A549 (cell line): ENCODE results near the gene SUPT5H. TPM values are rescaled to one million over a fixed set of nuclear protein-coding genes. Genes with fewer than 3 reads are reported as not detected.
"Not testable (repeated sequence)": the region's sequence is repeated elsewhere in the genome, so short reads cannot be mapped to it uniquely, and the experiment has no call there.

Experiments
- ATAC-seq, 2 experiments: fragments of 200-7000 bp in 1 of 2; fragments of >200 bp in 1 of 2; cut with Nextera tagmentation in 1 of 2; cut with Tn5 transposase in 1 of 2; 3 replicates each; pipeline versions ENCODE4 v1.8.0 to v1.9.1; 2018 to 2020; ENCODE audit warnings: mild to moderate bottlenecking in 1 of 2, moderate library complexity in 1 of 2
- CTCF ChIA-PET: fragments of 300-600 bp; sonication (Branson Sonifier 250); formaldehyde crosslinking; extraction: SDS; loops from one replicate; lab custom pipeline; 2021; ENCODE audit warnings: antibody characterized with exemption, inconsistent platforms; lab: Yijun Ruan, JAX
- POLR2A ChIA-PET: fragments of 350-600 bp; formaldehyde crosslinking; extraction: SDS; loops from one replicate; lab custom pipeline; 2021; ENCODE audit warnings: antibody characterized with exemption, inconsistent platforms; lab: Yijun Ruan, JAX
- DNase-seq, 2 experiments: peaks; one replicate each; pipeline versions ENCODE4 v3.0.0 to v3.0.0-alpha.2; 2011 to 2016; ENCODE audit warnings: low read depth in 1 of 2, low spot score in 1 of 2
- FAIRE-seq: peaks from 2 replicates; lab custom pipeline; 2011; peaks lifted over from hg19 to GRCh38; lab: Jason Lieb, UNC
- H3K27ac ChIP-seq, 2 experiments: fragments of >200 bp; sonication (Bioruptor Twin); formaldehyde crosslinking; 3 replicates each; pipeline ENCODE4 v1.5.1; 2016 to 2017
- H3K4me1 ChIP-seq: fragments of >200 bp; sonication (Bioruptor Twin); formaldehyde crosslinking; 3 replicates; pipeline ENCODE4 v1.6.1; 2016
- H3K4me2 ChIP-seq: fragments of >200 bp; sonication (Bioruptor Twin); formaldehyde crosslinking; 3 replicates; pipeline ENCODE4 v1.6.1; 2016
- H3K4me3 ChIP-seq: fragments of >200 bp; sonication (Bioruptor Twin); formaldehyde crosslinking; 3 replicates; pipeline ENCODE4 v1.5.1; 2016
- H3K9me3 ChIP-seq: fragments of >200 bp; sonication (Bioruptor Twin); formaldehyde crosslinking; 3 replicates; pipeline ENCODE4 v1.6.1; 2016
- EHF ChIP-seq: fragments of 250-450 bp; sonication (Bioruptor Pico); IDR thresholded peaks from 2 replicates; pipeline ENCODE4 v1.5.0; 2020; ENCODE audit warnings: mild to moderate bottlenecking
- FOSB ChIP-seq: fragments of 250-450 bp; sonication (Bioruptor Pico); IDR thresholded peaks from 2 replicates; pipeline ENCODE4 v1.5.0; 2020; ENCODE audit warnings: mild to moderate bottlenecking, moderate library complexity
- GATA3 ChIP-seq: IDR thresholded peaks from 2 replicates; pipeline ENCODE4 v1.6.1; 2012; ENCODE audit warnings: borderline replicate concordance
- HOXB13 ChIP-seq: fragments of 250-450 bp; sonication (Bioruptor Pico); IDR thresholded peaks from 2 replicates; pipeline ENCODE4 v1.5.0; 2020; ENCODE audit warnings: low read depth, mild to moderate bottlenecking, moderate library complexity
- MAZ ChIP-seq: fragments of 150-350 bp; IDR thresholded peaks from 2 replicates; pipeline ENCODE4 v1.6.1; 2014; ENCODE audit warnings: antibody characterized with exemption, low read depth, low read length, borderline replicate concordance
- PBX3 ChIP-seq: IDR thresholded peaks from 2 replicates; pipeline ENCODE4 v1.6.1; 2012
- POLR2A ChIP-seq: IDR thresholded peaks from 2 replicates; pipeline ENCODE4 v1.6.1; 2012; ENCODE audit warnings: mild to moderate bottlenecking, low read length
- POLR2AphosphoS2 ChIP-seq: conservative IDR thresholded peaks from 2 replicates; pipeline ENCODE4 v1.6.1; 2012; ENCODE audit warnings: low read length, improper control_type of control experiment, inconsistent platforms
- RCOR1 ChIP-seq: fragments of 150-350 bp; IDR thresholded peaks from 2 replicates; pipeline ENCODE4 v1.6.1; 2014; ENCODE audit warnings: antibody characterized with exemption, low read length, low read depth
- REST ChIP-seq: fragments of 200-600 bp; sonication (generic); IDR thresholded peaks from 2 replicates; pipeline ENCODE4 v1.6.1; 2016; ENCODE audit warnings: antibody characterized with exemption, mild to moderate bottlenecking, moderate library complexity
- SMC3 ChIP-seq: fragments of >200 bp; sonication (Bioruptor Twin); formaldehyde crosslinking; IDR thresholded peaks from 3 replicates; pipeline ENCODE4 v1.6.1; 2018; ENCODE audit warnings: inconsistent platforms
- SREBF2 ChIP-seq: fragments of 450-650 bp; IDR thresholded peaks from 2 replicates; pipeline ENCODE4 v1.6.1; 2014; ENCODE audit warnings: mild to moderate bottlenecking, moderate library complexity
- USF2 ChIP-seq: fragments of 450-650 bp; IDR thresholded peaks from 2 replicates; pipeline ENCODE4 v1.6.1; 2014; ENCODE audit warnings: antibody characterized with exemption
- WGBS: methylation state at CpG from one replicate; pipeline ENCODE4 v1.1.6; 2017; ENCODE audit errors: missing lambda C conversion rate; 5-methylcytosine and 5-hydroxymethylcytosine counted together
- polyA plus RNA-seq, 4 experiments: library from polyadenylated mRNA; depleted of rRNA in 3 of 4; stranded (reverse); fragments of >200 nt; fragmentation: RNase III in 1 of 4; extraction: RNeasy Plus Mini Kit Qiagen cat#74134 plus additional on column Dnase treatment in 1 of 4; gene quantifications; 2 replicates in 3 of 4; 3 replicates in 1 of 4; pipeline ENCODE4 v1.2.3, GENCODE V29; 2011 to 2017
- TF ChIP-seq, protein P1 (sequence below): fragments of 250-450 bp; sonication (Bioruptor Pico); IDR thresholded peaks from 2 replicates; pipeline ENCODE4 v1.5.0; 2020; ENCODE audit warnings: low read depth, mild to moderate bottlenecking, moderate library complexity
- TF ChIP-seq, protein P2 (sequence below): fragments of >200 bp; sonication (Bioruptor Twin); formaldehyde crosslinking; IDR thresholded peaks from 3 replicates; pipeline ENCODE4 v1.6.1; 2016

Gene SUPT5H
- polyA plus RNA-seq, 2 of the 4 experiments (the other 2 are of a cell fraction), result 186 to 222 TPM

GRCh38 chr19:39475748-39476147 lies 30.4 kb downstream of the SUPT5H start:
- WGBS, result 94% methylated on average over 2 of the region's 2 CpGs
- no peak for FAIRE-seq
- Histone ChIP-seq H3K4me2 (no peak overlapping the region), H3K4me3 (no peak overlapping the region), H3K27ac (no peak overlapping the region), H3K9me3 (no peaks in the 10 kb centered on the region), H3K4me1 (peaks cover 5% of the 10 kb centered on the region; the same call in 2 of the 3 replicates)
- CTCF ChIA-PET, result interaction anchor here (0.6 to 21.9 kb wide), 20 partner anchors 10 to 1229 kb away, joined by 3 to 305 read pairs (median 16); partner anchors contain the start of genes DLL3, EID2, EID2B and PLEKHG2
- TF ChIP-seq, protein P1, sequence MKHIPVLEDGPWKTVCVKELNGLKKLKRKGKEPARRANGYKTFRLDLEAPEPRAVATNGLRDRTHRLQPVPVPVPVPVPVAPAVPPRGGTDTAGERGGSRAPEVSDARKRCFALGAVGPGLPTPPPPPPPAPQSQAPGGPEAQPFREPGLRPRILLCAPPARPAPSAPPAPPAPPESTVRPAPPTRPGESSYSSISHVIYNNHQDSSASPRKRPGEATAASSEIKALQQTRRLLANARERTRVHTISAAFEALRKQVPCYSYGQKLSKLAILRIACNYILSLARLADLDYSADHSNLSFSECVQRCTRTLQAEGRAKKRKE (CRISPR knock-in tag), result no peak
- TF ChIP-seq EHF (CRISPR knock-in tag) (no peak), POLR2AphosphoS2 (no peak), POLR2A (no peak)
- DNase-seq, result no peak
- POLR2A ChIA-PET, result interaction anchor here (0.6 to 1.5 kb wide), 3 partner anchors 40 to 582 kb away, joined by 3 to 4 read pairs (median 3); partner anchors contain the start of gene RPS16
- no peak for ATAC-seq

- FAIRE-seq, result peak; percentile 28
- ChIA-PET POLR2A (interaction anchor here (1.0 kb wide), 1 partner anchor 11 kb away, joined by 6 read pairs; no protein-coding TSS in a partner anchor), CTCF (interaction anchor here (8.4 to 16.6 kb wide), 2 partner anchors 17 to 39 kb away, joined by 73 to 305 read pairs; partner anchors contain the start of gene DLL3)
- H3K4me3 ChIP-seq, H3K4me2 ChIP-seq, H3K9me3 ChIP-seq, H3K27ac ChIP-seq, ATAC-seq, DNase-seq: not testable (repeated sequence)
- H3K4me1 ChIP-seq, result peaks cover 15% of the 10 kb centered on the region
- 85% methylated on average over 11 of the region's 11 CpGs for WGBS
These were observed 34.0 kb downstream of the SUPT5H start for GRCh38 chr19:39479319-39479801.

GRCh38 chr19:39479916-39480315 lies 34.5 kb downstream of the SUPT5H start:
- peak overlapping the region; percentile 86 to 92 for H3K27ac ChIP-seq
- FAIRE-seq (no peak), ATAC-seq (no peak), DNase-seq (no peak)
- WGBS, result 74% methylated on average over 10 of the region's 10 CpGs
- H3K4me3 ChIP-seq, result peak overlapping the region; percentile 70
- peaks cover 15% of the 10 kb centered on the region for H3K4me1 ChIP-seq
- no peak for TF ChIP-seq RCOR1
- TF ChIP-seq PBX3, result no peak
- TF ChIP-seq, protein P1 (CRISPR knock-in tag), result no peak
- H3K9me3 ChIP-seq, result no peaks in the 10 kb centered on the region
- POLR2A ChIA-PET, result interaction anchor here (0.5 to 1.2 kb wide), 24 partner anchors 10 to 905 kb away, joined by 3 to 30 read pairs (median 4); partner anchors contain the start of genes DLL3, DYRK1B, EID2B and MED29
- H3K4me2 ChIP-seq, result peak overlapping the region; percentile 85
- CTCF ChIA-PET, result interaction anchor here (0.8 to 8.8 kb wide), 8 partner anchors 10 to 68 kb away, joined by 3 to 108 read pairs (median 7); partner anchors contain the start of genes DLL3, EID2B and PLEKHG2

DNA sequence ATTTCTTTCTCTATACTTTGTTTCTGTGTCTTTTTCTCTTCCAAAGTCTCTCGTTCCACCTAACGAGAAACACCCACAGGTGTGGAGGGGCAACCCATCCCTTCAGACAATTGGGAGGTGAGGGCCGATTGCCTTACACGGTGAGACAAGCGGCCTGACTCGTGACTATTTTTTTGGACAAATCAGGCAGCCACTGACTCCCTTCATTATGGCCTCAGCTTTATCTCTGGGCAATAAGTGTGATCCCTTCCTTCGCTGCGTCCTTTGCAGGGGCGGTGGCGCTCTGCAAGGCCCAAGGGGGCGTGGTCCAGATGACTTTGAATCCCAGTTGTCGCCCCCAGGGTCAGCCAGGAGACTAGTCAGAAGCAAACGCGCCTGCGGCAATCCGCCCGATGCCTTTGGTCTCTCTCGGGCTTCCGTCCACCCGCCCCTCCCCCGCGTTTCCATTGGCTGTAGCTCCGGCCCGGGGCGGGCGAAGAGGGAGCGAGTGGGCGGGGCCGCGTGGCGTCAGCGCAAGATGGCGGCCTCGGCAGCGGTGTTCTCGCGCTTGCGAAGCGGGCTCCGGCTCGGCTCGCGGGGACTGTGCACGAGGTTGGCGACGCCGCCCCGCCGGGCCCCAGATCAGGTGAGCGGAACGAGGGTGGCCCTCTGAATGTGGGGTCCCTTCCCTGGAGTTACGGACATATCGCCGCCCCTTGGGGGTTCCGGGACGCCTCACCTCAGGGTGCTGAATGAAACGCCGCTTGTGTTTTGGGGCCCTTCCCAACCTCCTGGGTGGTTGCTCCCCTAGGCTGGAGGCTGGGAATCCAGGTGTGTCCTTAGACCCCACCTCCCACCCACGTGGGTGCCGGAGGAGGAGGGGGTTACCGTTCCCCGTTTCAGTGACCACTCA lies 35.2 kb downstream of the SUPT5H start, which contains the start of gene TIMM50:
TIMM50 (plus strand) TSS at position 502 of the 892 bp plus-strand sequence; CDS start at position 518, 16 bp downstream.
- peak within 1 kb of the TSS; percentile 85 for H3K4me2 ChIP-seq
- H3K4me3 ChIP-seq, result peak within 1 kb of the TSS; percentile 70
- 5% methylated on average over 55 of the region's 62 CpGs for WGBS
- peak within 1 kb of the TSS; percentile 86 to 92 for H3K27ac ChIP-seq
- no peaks in the 10 kb centered on the region for H3K9me3 ChIP-seq
- peaks cover 15% of the 10 kb centered on the region for H3K4me1 ChIP-seq
- DNase-seq (peak; percentile 97), ATAC-seq (peak; percentile 91 to 96), FAIRE-seq (peak; percentile 96)
- CTCF ChIA-PET, result interaction anchor here (0.8 to 8.8 kb wide), 10 partner anchors 10 to 69 kb away, joined by 3 to 108 read pairs (median 6); partner anchors contain the start of genes DLL3, EID2B and PLEKHG2
- POLR2A ChIA-PET, result interaction anchor here (0.5 to 1.2 kb wide), 28 partner anchors 10 to 904 kb away, joined by 3 to 30 read pairs (median 4); partner anchors contain the start of genes DLL3, DYRK1B, EID2B and MED29
- TF ChIP-seq, protein P2, sequence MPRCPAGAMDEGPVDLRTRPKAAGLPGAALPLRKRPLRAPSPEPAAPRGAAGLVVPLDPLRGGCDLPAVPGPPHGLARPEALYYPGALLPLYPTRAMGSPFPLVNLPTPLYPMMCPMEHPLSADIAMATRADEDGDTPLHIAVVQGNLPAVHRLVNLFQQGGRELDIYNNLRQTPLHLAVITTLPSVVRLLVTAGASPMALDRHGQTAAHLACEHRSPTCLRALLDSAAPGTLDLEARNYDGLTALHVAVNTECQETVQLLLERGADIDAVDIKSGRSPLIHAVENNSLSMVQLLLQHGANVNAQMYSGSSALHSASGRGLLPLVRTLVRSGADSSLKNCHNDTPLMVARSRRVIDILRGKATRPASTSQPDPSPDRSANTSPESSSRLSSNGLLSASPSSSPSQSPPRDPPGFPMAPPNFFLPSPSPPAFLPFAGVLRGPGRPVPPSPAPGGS, result peak; percentile 92
- TF ChIP-seq HOXB13 (CRISPR knock-in tag), result no peak; the same call in 1 of the 2 replicates
- peak; percentile 86; the same call in 1 of the 2 replicates for TF ChIP-seq MAZ
- TF ChIP-seq SREBF2, result peak; percentile 16; the same call in 1 of the 2 replicates
- TF ChIP-seq GATA3, result peak; percentile 37; the same call in 1 of the 2 replicates
- TF ChIP-seq FOSB (CRISPR knock-in tag), result 0 out of 2 replicates have a peak, but pooled peaks have one; percentile 43
- TF ChIP-seq USF2, result peak; percentile 47
- TF ChIP-seq SMC3, result no peak
- TF ChIP-seq REST, result peak; percentile 56
- TF ChIP-seq EHF (CRISPR knock-in tag), result peak; percentile 73; the same call in 1 of the 2 replicates
